NCI-H2227 (cell line): Measurements from ENCODE around the gene TMEM38B.
A peak's percentile ranks its signal among the peaks of the same experiment; 100 is the strongest.
"Not testable (repeated sequence)": the region's sequence is repeated elsewhere in the genome, so short reads cannot be mapped to it uniquely, and the experiment has no call there.

Experiments
- DNase-seq: peaks from one replicate; lab custom pipeline; 2025; ENCODE audit not compliant: unreplicated experiment; lab: John Stamatoyannopoulos, UW

TMEM38B gene

DNA sequence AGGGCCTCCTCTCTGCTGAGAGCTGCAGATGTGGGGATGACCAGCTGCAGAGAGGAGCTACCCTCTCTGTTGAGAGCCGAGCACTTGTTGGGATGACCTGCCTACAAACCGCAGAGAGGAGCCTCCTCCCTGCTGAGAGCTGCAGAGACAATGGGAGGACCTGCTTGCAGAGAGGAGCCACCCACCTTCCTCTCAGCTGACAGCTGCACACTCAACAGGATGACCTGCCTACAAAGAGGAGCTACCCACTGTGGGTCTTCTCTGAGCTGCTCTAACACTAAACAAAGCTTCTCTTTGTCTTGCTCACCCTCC, 19.6 kb downstream of the TMEM38B start:
- no peak for DNase-seq

DNA sequence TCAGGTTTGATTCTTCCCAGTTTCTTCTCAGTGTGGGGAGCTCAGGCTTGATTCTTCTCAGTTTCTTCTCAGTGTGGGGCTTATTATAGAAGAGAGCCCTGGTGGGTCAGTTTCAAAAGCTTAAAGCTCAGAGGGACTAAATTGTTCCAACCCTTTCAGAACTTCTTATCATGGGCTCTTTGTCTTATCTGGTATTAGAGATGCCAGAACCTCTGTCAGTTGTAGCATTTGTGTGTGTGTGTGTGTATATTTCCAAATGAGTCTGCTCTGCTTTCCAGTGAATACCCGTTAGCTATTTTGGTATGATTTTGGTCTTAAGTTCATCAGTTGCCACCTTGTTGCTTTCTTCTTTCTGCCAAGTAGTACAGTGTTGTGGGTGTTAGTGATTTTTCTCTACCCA, 21.8 kb downstream of the TMEM38B start:
- no peak for DNase-seq

DNA sequence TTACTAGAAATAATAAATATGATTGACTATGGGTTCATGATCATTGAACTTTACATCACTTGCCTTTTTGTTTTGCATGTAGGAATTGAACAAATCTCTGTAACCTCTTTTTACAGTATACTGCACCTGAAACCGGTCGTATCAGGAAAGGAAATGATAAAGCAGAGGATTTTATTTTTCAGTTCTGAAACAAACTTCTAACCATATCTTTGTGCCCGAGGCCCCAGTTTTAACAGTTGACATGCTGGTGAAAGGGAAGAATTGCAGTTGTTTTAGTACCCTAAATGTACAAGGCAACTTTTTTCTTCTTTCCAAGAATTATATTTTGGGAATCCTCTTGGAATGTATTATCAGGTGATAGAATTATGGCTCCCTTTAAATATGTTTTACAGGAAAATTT, 27.8 kb downstream of the TMEM38B start:
- no peak for DNase-seq

DNA sequence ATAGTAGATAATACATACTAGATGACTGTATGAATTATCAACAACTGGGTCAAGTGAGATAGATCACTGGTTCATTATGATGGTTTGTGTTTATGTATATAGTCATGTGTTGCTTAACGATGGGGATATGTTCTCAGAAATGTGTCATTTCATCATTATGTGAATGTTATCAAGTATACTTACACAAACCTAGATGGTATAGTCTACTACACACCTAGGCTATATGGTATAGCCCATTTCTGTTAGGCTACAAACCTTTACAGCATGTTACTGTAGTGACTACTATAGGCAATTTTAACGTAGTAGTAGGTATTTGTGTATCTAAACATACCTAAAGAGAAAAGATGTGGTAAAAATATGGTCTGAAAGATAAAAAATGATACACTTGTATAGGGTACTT, 31.0 kb downstream of the TMEM38B start:
- DNase-seq: no peak

DNA sequence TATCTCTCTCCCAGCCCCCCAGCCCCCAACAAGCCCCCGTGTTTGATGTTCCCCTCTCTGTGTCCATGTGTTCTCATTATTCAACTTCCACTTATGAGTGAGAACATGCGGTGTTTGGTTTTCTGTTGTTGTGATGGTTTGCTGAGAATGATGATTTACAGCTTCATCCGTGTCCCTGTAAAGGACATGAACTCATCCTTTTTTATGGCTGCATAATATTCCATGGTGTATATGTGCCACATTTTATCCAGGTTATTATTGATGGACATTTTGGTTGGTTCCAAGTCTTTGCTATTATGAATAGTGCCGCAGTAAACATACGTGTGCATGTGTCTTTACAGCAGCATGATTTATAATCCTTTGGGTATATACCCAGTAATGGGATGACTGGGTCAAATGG, 33.9 kb downstream of the TMEM38B start:
- not testable (repeated sequence) for DNase-seq

DNA sequence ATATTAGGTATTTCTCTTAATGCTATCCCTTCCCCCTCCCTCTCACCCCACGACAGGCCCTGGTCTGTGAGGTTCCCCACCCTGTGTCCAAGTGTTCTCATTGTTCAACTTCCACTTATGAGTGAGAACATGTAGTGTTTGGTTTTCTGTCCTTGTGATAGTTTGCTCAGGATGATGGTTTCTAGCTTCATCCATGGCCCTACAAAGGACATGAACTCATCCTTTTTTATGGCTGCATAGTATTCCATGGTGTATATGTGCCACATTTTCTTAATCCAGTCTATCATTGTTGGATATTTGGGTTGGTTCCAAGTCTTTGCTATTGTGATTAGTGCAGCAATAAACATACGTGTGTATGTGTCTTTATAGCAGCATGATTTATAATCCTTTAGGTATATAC, 37.1 kb downstream of the TMEM38B start:
- not testable (repeated sequence) for DNase-seq

DNA sequence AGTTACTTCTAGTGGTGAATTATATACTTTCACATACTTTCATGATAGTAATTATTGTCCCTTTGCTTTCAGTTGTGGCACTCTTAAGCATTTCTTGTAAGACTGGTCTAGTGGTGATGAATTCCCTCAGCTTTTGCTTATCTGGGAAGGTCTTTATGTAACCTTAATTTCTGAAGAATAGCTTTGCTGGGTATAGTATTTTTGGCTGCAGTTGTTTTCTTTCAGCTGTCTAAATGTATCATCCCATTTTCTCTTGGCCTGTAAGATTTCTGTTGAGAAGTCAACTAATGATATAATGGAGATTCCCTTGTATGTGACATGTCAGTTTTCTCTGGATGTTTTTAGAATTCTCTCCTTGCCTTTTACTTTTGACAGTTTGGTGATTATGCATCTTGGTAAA, 41.0 kb downstream of the TMEM38B start:
- no peak for DNase-seq

DNA sequence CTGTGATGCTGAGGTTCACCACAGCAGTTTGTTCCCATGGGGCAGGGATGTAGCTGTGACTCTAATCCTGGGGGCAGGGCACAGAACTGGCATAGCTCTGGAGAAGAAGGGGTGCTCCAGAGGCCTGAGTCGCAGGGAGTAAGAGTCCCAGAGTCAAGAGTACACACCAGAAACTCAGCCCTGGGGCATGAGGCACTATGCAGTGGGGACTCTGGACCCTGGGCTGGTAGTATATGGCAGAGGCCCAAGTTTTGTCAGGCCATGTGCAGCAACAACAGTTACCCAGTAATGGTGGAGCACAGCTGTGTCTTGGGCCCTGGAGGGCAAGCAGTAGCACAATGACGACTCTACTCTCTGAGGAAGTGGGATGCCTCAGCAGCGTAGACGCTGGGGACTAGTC, 42.9 kb downstream of the TMEM38B start:
- no peak for DNase-seq

DNA sequence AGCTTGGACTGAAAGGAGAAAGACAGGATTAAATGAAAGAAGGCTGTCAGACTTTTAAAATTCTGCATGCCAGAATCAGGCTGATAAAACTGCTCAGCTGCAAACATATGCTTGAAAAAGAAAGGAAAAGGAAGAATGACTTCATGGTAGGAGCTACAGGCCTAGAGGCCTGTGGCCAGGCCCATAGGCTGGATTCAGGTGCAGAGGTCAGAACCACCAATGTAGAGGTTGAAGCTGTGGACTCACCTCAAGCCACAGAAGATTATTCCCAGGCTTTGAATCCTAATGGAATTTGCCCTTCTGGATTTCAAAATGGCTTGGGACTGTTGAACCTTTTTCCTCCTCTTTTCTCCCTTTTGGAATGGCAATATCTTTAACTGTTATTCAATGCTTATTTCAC, 47.7 kb downstream of the TMEM38B start:
- DNase-seq: no peak

DNA sequence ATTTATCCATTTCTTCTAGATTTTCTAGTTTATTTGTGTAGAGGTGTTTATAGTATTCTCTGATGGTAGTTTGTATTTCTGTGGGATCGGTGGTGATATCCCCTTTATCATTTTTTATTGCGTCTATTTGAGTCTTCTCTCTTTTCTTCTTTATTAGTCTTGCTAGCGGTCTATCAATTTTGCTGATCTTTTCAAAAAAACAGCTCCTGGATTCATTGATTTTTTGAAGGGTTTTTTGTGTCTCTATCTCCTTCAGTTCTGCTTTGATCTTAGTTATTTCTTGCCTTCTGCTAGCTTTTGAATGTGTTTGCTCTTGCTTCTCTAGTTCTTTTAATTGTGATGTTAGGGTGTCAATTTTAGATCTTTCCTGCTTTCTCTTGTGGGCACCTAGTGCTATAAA, 53.0 kb downstream of the TMEM38B start:
- not testable (repeated sequence) for DNase-seq

DNA sequence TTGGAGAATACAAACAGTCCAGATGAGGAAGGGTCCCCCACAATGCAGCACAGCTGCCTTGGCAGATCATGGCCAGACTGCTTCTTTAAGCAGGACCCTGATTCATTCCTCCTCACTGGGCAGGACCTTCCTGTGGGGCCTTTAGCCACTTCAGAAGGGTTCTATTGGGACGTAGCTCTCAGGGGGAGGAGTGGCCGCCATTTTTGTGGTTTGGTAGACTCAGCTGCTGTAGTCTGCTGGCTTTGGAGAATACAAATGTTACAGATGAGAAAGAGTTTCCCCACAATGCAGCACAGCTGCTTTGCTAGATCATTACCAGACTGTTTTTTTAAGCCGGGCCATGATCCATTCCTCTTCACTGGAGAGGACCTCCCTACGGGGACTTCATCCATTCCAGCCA, 57.4 kb downstream of the TMEM38B start:
- no peak for DNase-seq

DNA sequence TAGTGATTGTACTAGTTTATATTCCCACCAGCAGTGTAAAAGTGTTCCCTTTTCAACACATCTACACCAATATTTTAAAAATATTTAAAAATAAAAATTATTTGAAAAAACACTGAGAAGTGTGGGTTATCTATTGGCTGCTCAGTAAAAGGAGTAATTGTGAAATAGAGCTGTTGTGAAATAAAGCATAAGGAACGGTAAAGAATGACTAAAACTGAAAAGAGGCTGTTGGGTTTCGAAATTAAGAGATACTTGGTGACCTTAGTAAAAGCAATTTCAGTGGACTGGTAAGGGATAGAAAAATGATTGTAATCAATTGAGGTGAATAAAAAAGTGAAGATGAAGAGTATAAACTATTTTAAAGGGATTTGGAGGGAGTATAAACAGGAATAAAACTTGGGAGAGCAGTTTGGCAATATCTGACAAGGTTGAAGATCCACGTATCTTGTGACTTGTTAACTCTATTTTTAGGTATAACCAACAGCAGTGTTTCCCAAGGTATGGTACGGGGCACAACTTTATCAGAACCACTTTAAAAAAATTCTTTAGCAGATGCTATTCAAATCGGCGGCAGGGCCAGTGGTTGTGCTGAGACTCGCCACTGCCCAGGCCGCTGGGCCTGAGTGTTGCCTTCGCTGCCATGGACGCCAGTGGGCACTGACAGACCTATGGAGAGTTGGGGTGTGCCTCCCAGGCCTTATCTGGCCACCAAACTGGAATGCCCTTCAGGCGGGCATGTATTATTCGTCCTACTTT, 63.3 kb downstream of the TMEM38B start:
- no peak for DNase-seq

DNA sequence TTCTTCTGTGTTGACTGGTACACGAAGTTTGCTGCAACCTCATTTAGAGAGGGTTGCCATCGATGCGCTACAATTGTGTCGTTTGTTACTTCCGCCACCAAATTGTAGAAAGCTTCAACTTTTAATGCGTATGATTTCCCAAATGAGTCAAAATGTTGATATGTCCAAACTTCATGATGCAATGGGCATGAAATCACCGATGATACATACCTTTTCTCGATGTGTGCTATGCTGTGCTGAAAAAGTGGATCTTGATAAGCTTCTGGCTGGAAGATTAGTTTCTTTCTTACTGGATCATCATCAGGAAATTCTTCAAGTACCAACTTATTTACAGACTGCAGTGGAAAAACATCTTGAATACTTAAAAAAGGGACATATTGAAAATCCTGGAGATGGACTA, 65.7 kb downstream of the TMEM38B start:
- no peak for DNase-seq

DNA sequence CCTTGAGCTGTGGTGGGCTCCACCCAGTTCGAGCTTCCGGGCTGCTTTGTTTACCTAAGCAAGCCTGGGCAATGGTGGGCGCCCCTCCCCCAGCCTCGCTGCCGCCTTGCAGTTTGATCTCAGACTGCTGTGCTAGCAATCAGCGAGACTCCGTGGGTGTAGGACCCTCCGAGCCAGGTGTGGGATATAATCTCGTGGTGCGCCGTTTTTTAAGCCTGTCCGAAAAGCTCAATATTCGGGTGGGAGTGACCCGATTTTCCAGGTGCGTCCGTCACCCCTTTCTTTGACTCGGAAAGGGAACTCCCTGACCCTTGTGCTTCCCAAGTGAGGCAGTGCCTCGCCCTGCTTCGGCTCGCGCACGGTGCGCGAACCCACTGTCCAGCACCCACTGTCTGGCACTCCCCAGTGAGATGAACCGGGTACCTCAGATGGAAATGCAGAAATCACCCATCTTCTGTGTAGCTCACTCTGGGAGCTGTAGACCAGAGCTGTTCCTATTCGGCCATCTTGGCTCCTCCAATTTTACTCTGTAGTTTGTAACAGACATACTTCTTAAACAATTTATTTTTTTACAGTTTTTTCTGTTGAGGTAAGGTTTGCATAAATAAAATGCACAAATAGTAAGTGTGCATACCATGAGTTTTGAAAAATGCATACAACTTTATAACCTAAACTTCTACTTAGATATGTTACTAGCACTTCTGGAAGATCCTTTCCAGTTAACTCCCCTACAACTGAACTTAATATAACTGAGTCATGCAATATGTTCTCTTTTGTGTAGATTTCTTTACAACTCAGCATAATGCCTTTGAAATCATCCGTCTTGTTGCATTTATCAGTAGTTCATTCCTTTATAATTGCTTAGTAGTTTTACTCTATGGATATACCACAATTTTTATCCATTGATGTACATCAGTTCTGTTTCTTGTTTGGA, 88.5 kb downstream of the TMEM38B start:
- peak; percentile 3 for DNase-seq

DNA sequence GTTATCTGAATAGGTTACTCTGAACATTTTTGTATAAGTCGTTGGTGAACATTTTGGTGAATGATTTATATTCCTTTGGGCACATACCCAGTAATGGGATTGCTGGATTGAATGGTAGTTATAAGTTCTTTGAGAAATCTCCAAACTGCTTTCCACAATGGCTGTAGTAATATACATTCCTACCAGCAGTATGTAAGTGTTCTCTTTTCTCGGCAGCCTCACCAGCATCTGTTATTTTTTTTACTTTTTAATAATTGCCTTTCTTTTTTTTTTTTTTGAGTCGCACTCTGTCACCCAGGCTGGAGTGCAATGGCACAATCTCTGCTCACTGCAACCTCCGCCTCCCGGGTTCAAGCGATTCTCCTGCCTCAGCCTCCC, 89.1 kb downstream of the TMEM38B start:
- DNase-seq: not testable (repeated sequence)

DNA sequence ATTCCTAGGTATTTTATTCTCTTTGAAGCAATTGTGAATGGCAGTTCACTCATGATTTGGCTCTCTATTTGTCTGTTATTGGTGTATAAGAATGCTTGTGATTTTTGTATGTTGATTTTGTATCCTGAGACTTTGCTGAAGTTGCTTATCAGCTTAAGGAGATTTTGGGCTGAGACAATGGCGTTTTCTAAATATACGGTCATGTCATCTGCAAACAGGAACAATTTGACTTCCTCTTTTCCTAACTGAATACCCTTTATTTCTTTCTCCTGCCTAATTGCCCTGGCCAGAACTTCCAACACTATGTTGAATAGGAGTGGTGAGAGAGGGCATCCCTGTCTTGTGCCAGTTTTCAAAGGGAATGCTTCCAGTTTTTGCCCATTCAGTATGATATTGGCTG, 92.5 kb downstream of the TMEM38B start:
- not testable (repeated sequence) for DNase-seq

DNA sequence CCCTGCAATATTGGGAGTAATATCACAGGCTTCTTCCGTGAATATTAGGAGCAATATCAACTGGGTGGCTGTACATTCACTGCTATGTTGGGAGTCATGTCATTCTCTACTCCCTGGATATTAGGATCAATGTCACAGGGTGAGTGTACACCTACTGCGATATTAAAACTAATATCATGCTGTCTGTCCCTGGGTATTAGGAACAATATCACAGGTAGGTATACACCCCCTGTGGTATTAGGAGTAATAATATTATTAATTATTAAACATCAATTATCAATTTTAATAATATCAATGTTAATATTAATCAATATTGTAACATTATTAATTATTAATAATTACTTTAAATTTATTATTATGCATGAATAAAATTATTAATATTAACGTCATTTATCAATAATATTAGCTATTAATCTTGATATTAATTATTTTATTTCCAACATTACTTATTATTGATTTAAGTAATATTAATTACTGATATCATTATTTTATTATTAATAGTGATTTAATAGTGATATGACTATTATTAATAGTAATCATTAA, 121.9 kb downstream of the TMEM38B start:
- no peak for DNase-seq

DNA sequence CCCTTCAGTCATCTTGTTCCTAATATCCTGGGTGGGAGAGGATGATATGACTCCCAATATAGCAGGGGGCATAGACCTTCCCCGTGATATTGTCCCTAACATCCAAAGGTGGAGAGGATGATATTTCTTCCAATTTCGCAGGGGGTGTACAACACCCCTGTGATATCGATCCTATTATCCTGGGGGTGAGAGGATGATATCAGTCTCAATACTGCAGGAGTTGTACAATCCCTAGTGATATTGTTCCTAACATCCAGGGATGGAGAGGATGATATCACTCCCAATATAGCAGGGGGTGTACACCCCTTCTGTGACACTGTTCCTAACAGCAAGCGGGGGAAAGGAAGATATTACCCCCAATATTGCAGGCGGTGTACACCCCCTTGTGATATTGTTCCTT, 122.6 kb downstream of the TMEM38B start:
- DNase-seq: no peak

DNA sequence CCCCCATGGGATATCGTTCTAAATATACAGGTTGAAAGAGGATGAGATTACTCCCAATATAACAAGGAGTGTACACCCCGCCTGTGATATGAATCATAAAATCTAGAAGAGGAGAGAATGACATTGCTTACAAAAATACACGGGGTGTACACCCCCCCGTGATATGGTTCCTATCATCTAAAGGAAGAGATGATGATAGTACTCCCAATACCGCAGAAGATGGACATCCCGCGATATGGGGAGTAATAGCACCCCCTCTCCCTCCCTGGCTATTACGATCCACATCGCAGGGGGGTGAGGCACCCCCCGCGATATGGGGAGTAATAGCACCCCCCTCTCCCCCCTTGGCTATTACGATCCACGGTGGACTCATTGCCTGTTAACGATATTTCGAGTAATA, 124.6 kb downstream of the TMEM38B start:
- no peak for DNase-seq

DNA sequence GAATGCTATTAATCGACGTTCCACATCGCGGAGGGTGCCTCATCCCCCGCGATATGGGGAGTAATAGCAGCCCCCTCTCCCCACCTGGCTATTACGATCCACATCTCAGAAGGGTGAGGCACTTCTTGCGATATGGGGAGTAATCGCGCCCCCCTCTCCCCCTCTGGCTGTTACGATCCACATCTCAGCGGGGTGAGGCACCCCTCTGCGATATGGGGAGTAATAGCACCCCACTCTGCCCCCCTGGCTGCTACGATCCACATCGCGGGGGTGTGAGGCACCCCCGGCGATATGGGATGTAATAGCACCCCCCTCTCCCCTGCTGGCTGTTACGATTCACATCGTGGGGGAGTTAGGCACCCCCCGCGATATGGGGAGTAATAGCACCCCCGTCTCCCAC, 128.5 kb downstream of the TMEM38B start:
- no peak for DNase-seq
